GM23248 (cell line): ENCODE results near the gene ZKSCAN5.
"Not testable (repeated sequence)": the region's sequence is repeated elsewhere in the genome, so short reads cannot be mapped to it uniquely, and the experiment has no call there.

Source experiments
- EZH2 ChIP-seq: fragments of 200-600 bp; sonication (generic); IDR thresholded peaks from 2 replicates; pipeline ENCODE4 v1.6.1; 2018; ENCODE audit warnings: antibody characterized with exemption, mild to moderate bottlenecking; ENCODE audit not compliant: insufficient read depth, poor library complexity, severe bottlenecking
- EZH2phosphoT487 ChIP-seq: fragments of 200-600 bp; sonication (generic); IDR thresholded peaks from 2 replicates; pipeline ENCODE4 v1.6.1; 2018; ENCODE audit warnings: antibody characterized with exemption, moderate library complexity, mild to moderate bottlenecking, low read depth; ENCODE audit not compliant: insufficient read depth

GRCh38 chr7:99568770-99569169, 64.3 kb downstream of the ZKSCAN5 start:
- TF ChIP-seq EZH2, EZH2phosphoT487: not testable (repeated sequence)
